Ramos (cell line): ENCODE data around the gene RIMBP3B.
"Not testable (repeated sequence)": the region's sequence is repeated elsewhere in the genome, so short reads cannot be mapped to it uniquely, and the experiment has no call there.

ENCODE experiments used
- in situ Hi-C: fragments of 300-500 bp; cut with MboI; formaldehyde crosslinking; loops from one replicate; pipeline ENCODE4 v1.14.3; 2022; ENCODE audit warnings: low sequenced_read_pairs; ENCODE audit not compliant: unreplicated experiment

RIMBP3B gene, protein sequence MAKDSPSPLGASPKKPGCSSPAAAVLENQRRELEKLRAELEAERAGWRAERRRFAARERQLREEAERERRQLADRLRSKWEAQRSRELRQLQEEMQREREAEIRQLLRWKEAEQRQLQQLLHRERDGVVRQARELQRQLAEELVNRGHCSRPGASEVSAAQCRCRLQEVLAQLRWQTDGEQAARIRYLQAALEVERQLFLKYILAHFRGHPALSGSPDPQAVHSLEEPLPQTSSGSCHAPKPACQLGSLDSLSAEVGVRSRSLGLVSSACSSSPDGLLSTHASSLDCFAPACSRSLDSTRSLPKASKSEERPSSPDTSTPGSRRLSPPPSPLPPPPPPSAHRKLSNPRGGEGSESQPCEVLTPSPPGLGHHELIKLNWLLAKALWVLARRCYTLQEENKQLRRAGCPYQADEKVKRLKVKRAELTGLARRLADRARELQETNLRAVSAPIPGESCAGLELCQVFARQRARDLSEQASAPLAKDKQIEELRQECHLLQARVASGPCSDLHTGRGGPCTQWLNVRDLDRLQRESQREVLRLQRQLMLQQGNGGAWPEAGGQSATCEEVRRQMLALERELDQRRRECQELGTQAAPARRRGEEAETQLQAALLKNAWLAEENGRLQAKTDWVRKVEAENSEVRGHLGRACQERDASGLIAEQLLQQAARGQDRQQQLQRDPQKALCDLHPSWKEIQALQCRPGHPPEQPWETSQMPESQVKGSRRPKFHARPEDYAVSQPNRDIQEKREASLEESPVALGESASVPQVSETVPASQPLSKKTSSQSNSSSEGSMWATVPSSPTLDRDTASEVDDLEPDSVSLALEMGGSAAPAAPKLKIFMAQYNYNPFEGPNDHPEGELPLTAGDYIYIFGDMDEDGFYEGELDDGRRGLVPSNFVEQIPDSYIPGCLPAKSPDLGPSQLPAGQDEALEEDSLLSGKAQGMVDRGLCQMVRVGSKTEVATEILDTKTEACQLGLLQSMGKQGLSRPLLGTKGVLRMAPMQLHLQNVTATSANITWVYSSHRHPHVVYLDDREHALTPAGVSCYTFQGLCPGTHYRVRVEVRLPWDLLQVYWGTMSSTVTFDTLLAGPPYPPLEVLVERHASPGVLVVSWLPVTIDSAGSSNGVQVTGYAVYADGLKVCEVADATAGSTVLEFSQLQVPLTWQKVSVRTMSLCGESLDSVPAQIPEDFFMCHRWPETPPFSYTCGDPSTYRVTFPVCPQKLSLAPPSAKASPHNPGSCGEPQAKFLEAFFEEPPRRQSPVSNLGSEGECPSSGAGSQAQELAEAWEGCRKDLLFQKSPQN (N-terminal part only)

DNA sequence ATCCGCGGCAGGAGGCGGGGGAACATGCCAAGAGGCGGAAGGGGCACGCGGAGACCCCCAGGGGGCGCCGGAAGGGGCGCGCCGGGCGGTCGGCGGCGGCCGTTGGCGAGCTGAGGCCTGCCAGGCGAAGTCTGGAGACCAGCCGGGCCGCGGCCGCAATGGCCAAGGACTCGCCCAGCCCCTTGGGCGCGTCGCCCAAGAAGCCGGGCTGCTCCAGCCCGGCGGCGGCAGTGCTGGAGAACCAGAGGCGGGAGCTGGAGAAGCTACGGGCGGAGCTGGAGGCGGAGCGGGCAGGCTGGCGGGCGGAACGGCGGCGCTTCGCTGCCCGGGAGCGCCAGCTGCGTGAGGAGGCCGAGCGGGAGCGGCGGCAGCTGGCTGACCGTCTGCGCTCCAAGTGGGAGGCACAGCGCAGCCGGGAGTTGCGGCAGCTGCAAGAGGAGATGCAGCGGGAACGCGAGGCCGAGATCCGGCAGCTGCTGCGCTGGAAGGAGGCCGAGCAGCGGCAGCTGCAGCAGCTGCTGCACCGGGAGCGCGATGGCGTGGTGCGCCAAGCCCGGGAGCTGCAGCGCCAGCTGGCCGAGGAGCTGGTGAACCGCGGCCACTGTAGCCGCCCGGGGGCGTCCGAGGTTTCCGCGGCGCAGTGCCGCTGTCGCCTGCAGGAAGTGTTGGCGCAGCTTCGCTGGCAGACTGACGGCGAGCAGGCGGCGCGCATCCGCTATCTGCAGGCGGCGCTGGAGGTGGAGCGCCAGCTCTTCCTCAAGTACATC is at the start of gene RIMBP3B:
TSS of gene RIMBP3B (plus strand) at position 51 of the 767 bp plus-strand sequence. CDS start at position 159, 108 bp downstream.
- in situ Hi-C loops, result not testable (repeated sequence)

DNA sequence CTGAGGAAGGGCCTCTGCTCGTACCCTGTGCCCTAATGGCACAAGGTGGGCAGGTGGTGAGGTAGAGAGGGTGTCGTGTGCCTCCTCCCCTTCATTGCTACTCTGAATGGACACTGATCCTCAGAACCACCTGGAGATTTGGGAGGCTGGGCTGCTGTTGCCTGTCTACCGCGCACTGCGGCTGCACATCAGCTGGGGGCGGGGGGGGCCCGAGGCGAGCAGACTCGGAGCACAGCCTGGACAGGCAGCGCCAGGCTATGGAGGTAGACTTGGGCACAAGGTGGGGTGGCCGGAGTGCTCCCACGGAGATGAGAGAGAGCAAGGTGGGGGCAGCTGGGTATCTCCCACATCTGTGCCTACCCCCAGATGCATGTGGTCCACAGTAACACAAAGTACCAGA is 26.0 kb upstream of the RIMBP3B start:
- in situ Hi-C loops, result not testable (repeated sequence)

DNA sequence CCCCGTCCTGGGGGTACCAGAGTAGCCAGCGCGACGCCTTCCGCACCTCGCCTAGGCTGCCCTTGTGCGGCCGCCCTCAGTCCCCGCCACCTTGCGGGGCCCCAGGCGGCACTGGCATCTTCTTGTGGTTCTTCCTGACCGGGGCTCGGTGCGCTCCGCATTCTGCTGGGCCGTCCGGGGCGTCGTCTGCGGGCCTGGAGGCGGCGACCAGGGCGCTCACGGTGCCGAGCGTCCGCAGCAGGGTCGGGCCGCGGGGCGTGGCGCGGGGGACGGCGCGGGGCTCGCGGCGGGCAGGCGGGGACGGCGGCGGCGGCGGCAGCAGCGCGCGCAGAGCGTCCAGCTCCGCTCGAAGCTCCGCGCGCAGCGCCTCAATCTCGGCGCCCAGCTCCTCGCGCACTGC is 23.0 kb upstream of the RIMBP3B start:
- in situ Hi-C loops, result not testable (repeated sequence)

DNA sequence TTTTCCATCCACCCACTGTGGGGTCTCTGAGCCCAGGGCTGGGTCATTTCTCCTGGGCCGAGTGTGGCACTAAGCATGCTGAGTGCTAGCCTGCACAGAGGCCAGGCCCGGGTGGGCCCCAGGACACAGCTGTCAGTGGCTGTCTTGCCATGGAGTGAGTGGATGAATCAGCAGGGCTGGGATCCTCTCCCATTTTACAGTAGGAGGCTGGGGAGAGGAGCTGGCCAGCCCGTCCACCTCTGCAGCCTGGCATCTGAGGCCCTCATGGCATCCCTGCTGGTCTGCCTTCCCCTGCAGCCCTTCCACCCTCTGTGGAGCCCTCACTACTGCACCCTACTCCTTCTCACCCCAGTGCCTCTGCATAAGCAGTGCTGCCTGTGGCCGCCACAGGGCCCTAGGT is 21.1 kb upstream of the RIMBP3B start:
- in situ Hi-C loops, result not testable (repeated sequence)

DNA sequence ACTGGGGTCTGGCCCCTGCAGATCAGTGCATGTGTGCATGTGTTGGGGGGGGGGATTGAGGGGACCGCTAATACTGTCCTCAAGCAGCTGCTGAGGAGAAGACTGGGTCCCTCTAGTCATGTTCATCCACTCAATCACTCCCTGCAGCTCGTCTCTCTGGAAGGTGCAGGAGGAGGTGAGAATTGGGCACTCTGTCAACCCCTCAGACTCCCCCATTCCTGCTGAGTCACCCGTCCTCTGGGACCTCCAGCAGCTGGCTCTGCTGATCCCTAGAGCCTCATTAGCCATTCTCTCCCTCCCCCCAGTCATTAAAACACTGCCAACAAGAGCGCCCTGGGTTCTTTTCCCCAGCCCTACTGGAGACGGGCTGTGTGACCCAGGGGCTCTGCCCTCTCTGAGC is 20.5 kb upstream of the RIMBP3B start:
- in situ Hi-C loops, result not testable (repeated sequence)

DNA sequence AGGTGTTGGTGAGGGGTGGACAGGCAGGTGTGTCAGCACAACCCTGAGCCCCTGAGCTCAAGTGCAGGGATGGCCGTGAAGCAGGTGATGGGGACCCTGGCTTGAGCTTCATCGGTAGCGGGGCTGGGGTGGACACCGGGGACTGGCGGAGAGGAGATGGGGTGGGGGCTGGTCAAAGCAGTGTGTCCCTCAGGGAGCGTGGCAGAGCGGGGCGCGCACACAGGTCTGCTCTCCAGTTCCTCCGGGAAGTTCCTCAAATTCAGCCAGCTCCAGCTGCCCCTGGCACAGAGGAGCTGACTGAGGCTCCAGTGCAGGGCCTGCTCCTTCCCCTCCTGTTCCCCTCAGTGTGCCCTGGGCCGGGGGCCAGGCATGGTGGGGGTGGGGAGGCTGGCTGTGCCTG is 19.7 kb upstream of the RIMBP3B start:
- in situ Hi-C loops, result not testable (repeated sequence)

DNA sequence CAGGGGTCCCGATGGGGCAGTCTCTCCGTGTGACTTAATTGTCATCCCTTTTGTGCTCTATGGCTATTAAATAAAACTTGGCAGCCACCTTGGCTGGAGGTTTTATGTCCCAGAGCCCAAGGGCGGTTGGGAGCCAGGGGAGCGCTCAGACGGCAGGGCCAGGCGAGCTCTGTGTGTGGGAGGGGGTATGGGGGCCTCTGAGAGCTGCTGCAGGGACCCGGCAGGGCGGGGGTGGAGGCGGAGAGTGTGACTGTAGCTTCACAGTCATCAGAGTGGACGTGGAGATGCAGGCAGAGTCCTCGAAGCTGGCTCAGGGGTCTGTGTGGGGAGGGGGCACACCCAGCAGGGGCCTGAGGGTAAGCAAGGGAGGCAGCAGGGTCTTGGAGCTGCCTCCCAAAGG is 19.2 kb upstream of the RIMBP3B start:
- in situ Hi-C loops, result not testable (repeated sequence)

DNA sequence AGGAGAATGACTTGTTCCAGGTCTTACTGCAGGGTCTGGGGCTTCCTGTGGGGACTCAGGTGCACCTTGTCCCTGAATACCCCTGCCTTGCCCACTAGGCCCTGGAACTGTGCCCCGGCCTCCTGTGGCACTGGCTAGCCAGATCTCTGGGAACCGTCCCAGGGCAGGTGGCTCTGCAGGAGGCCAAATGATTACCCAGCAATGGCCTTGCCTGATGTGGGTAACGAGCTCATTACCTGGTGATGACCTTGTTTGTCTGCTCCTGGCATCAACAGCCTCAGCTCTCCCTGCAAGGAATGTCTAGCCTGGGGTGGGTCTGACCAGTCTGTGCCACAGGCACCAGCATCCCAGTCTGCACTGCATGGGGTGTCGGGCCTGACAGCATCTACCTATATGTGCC is 18.2 kb upstream of the RIMBP3B start:
- in situ Hi-C loops, result not testable (repeated sequence)

DNA sequence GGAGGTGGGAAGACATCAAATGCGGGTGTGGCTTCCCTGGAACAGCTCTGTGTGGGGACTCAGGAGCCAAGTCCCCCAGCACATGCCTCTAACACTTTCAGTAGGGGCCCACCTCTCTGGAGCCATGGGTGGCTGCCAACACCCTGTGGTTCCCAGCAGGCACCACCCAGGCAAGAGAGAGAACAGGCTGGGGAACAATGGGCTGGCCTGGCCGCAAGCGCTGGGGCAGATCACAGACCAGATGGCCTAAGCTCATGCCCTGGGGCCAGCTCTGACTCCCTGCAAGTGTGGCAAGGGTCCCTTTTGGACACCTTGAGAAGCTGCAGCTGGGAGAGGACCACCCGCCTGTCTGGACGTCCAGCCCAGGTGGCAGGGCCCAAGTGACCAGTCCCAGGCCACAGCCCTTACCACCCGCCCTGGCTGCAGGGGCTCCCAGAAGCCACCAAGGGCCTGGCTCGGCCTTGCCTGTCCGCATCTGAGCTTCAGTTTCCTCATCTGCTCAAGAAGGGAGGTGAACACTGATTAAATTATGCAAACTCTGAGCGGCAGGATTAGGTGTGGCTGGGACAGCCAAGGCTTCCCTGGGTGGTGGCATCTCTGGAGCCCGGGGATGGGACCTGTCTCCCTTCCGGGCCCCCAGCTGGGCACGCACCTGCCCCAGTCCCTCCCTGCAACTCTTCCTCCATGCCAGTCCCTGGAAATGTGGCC is 14.8 kb upstream of the RIMBP3B start:
- in situ Hi-C loops, result not testable (repeated sequence)

DNA sequence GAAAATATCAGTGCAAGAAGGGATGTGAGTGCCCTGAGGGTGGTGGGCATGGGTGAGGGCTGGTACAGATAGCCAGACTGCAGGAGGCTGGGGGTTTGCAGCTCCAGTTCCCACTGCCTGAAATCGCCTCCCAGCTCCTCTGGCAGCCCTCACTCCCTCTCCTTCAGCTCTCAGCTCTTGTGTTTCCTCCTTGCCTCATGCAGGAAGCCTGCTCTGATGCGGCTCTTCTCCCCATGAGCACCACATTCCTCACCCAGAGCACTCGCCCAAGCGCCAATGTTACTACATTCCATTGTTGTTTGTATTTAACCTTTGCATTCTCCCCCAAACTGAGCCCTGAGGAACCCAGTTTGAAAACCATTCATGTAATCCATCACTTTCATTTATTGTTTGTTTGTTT is 7.7 kb upstream of the RIMBP3B start:
- in situ Hi-C loops, result not testable (repeated sequence)

DNA sequence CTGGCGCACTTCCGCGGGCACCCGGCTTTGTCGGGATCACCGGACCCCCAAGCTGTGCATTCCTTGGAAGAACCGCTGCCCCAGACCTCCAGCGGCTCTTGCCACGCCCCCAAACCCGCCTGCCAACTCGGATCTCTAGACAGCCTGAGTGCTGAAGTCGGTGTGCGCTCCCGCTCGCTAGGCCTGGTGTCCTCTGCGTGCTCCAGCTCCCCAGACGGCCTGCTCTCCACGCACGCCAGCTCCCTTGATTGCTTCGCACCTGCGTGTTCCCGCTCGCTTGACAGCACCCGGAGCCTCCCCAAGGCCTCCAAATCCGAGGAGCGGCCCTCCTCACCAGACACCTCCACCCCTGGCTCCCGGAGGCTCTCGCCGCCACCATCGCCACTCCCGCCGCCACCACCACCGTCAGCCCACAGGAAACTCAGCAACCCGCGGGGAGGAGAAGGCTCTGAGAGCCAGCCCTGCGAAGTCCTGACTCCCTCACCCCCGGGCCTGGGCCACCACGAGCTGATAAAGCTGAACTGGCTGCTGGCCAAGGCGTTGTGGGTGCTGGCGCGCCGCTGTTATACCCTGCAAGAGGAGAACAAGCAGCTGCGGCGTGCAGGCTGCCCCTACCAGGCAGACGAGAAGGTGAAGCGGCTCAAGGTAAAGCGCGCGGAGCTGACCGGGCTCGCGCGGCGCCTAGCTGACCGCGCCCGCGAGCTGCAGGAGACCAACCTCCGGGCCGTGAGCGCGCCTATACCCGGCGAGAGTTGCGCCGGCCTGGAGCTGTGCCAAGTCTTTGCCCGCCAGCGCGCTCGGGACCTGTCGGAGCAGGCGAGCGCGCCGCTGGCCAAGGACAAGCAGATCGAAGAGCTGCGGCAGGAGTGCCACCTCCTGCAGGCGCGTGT is 1.2 kb downstream of the RIMBP3B start:
- in situ Hi-C loops, result not testable (repeated sequence)

DNA sequence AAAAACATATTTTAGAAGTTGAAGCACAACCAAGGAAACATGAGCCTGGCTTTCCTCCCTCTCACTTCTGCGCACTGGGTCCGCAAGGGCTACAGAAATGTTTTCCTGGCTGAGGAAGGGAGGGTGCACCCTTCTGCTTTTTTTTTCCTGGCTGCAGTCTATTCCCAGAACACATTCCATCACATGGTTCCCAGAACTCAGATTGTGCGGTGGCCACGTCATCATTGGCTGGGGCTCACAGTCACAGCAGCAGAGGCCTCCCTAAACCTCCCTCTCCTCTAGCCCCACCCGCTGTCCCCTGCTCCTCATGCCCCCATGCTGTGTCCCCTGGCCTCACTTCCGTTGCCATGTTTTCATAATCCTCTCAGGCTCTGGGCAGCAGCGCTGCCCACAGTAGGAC is 5.9 kb downstream of the RIMBP3B start:
- in situ Hi-C loops, result not testable (repeated sequence)

DNA sequence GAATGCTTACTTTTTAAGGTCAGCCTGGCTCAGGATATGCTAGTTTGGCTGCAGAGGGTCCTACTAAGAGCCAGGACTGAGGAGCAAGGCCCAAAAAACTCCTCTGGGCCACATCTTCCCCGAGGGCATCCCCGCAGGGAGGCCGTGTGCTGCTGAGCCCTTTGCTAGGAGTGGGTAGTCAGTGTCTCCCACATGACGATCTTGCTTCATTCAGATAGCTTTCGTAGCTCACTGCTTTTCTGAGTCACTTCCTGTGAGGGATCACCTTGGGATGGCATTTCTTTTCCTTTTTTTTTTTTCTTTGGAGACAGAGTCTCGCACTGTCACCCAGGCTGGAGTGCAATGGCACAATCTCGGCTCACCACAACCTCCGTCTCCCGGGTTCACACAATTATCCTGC is 6.5 kb downstream of the RIMBP3B start:
- in situ Hi-C loops, result not testable (repeated sequence)

DNA sequence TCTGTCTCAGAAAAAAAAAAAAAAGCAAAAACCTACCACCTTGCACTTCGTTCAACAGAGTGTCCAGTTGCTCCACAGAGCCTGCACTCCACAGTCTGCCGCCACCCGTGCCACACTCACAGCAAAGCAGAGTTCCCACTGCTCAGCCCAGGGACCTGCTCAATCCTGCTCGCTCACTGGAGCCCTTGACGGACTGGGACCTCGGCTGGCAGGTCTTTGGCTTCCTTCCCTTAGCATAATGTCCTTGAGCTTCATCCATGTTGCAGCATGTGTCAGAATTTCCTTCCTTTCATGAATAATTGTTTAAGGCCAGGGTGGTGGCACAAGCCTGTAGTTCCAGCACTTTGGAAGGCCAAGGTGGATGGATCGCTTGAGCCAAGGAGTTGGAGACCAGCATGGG is 11.1 kb downstream of the RIMBP3B start:
- in situ Hi-C loops, result not testable (repeated sequence)

DNA sequence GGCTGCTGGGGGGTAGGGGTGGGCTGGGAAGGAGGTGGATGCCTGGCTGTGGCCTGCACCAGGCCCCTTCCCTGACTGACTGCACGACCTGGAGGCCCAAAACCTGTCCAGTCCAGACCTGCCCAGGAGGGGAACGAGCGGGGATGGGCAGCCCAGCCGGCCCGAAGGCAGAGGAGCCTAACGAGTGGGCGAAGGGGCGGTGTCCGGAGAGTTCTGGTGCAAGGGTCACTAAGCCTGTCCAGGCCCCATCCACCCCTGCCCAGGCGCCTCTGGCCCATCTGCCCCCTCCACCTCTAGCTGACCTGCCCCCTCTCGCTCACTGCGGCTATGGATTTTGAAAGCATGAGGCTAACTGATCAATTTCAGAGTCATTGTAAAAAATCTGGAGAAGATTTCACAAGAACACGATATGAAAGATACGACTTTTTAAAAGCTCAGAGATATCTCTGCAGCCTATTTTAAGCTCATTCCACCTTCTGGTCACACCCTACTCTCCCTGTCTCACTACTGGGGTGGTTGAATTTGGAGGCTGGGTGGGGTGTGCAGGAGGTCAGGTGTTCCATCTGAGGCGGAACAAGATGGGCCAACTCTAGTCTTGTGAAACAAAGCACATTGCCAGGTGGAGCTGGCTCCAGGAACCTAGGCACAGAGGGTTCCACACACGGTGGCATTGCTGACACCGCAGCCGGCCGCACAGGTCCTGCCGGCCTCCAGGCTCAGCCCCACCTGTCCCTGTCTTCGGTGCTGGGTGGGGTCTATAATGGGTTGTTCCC is 17.8 kb downstream of the RIMBP3B start:
- in situ Hi-C loops, result not testable (repeated sequence)

DNA sequence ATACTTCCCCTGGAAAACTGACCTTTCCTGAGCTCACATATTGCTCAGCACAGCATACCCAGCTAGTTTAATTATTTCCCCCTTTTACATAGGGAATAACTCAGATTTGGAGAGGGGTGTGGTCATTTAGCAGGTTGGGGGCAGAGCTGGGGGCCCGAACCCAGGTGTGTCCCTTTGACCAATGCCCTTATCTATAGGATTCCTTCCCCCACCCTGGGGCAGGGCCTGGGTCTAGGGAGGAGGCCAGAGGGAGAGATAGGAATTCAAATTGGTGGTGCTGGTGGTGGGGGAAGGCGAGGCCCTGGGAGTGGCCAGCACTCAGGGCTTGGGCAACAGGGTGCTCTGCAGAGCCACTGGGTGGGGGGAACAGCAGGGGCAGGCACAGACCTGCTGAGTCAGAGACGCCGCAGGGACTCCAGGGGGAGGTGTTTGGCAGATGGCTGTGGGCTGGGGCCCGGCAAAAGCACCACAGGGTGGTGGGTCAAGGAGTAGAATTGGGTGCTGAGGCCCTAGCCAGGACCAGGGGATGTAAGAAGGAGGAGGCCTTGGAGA is 19.3 kb downstream of the RIMBP3B start:
- in situ Hi-C loops, result not testable (repeated sequence)

DNA sequence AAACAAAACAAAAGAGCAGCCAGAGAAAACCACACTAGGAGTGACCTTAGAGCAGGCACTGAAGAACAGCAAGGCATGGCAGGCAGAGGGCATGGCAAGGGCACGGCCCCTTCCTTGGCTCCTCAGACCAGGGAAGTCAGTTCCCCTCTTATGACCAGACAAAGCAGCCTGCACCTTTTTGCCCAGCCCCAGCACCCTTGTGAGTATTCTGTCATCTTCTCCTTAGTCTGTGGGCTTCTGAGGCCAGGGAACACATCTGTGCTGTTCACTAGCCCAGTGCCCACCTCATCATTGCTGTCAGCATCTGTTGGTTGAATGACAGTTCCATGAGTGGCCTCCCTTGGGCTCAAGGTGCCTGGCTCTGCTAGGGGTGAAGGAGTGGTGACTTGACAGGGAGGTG is 23.6 kb downstream of the RIMBP3B start:
- in situ Hi-C loops, result not testable (repeated sequence)
